GM23338 (cell line): ENCODE data around the gene SLC24A4. TPM values are rescaled to one million over a fixed set of nuclear protein-coding genes. Genes with fewer than 3 reads are reported as not detected.

ENCODE experiments used
- ATAC-seq: fragments of 200-7000 bp; cut with Tn5 transposase; 3 replicates; pipeline ENCODE4 v1.9.1; 2020
- DNase-seq: peaks from one replicate; pipeline ENCODE4 v3.0.0-alpha.2; 2015; ENCODE audit warnings: low spot score
- H2AFZ ChIP-seq: fragments of 200-600 bp; sonication (generic); 2 replicates; pipeline ENCODE4 v1.8.0; 2016; ENCODE audit warnings: antibody characterized with exemption, mild to moderate bottlenecking, moderate library complexity
- H3F3A ChIP-seq: fragments of 200-600 bp; sonication (generic); replicated peaks from 2 replicates; pipeline ENCODE4 v1.8.0; 2017; ENCODE audit warnings: antibody characterized with exemption, mixed run types, low read depth
- H3K27ac ChIP-seq: fragments of 200-600 bp; sonication (generic); 2 replicates; pipeline ENCODE4 v1.6.1; 2016; ENCODE audit warnings: low read depth
- H3K27me3 ChIP-seq: fragments of 200-600 bp; sonication (generic); 2 replicates; pipeline ENCODE4 v1.8.0; 2016; ENCODE audit warnings: mild to moderate bottlenecking, mixed run types, moderate library complexity; ENCODE audit not compliant: insufficient read depth
- H3K36me3 ChIP-seq: fragments of 200-600 bp; sonication (generic); 2 replicates; pipeline ENCODE4 v1.8.0; 2016; ENCODE audit warnings: mild to moderate bottlenecking; ENCODE audit not compliant: insufficient read depth
- H3K4me1 ChIP-seq: fragments of 200-600 bp; sonication (generic); 2 replicates; pipeline ENCODE4 v1.8.0; 2016; ENCODE audit warnings: mild to moderate bottlenecking, moderate library complexity; ENCODE audit not compliant: insufficient read depth
- H3K4me2 ChIP-seq: fragments of 200-600 bp; sonication (generic); 2 replicates; pipeline ENCODE4 v1.7.1; 2017; ENCODE audit warnings: mixed run types
- H3K4me3 ChIP-seq: fragments of 200-600 bp; sonication (generic); 2 replicates; pipeline ENCODE4 v1.6.1; 2016; ENCODE audit warnings: mixed run types
- H3K79me2 ChIP-seq: fragments of 200-600 bp; sonication (generic); replicated peaks from 2 replicates; pipeline ENCODE4 v1.8.0; 2017; ENCODE audit warnings: mild to moderate bottlenecking; ENCODE audit not compliant: insufficient read depth
- H3K9me2 ChIP-seq: fragments of 200-600 bp; sonication (generic); 2 replicates; pipeline ENCODE4 v1.8.0; 2017; ENCODE audit not compliant: insufficient read depth
- H4K20me1 ChIP-seq: fragments of 200-600 bp; sonication (generic); replicated peaks from 2 replicates; pipeline ENCODE4 v1.8.0; 2017; ENCODE audit warnings: mild to moderate bottlenecking; ENCODE audit not compliant: insufficient read depth
- H3K27ac Mint-ChIP-seq: 2 replicates; pipeline ENCODE4 v1.8.0; 2020; ENCODE audit warnings: inconsistent platforms, mild to moderate bottlenecking, moderate library complexity, mixed read lengths
- H3K27me3 Mint-ChIP-seq: 3 replicates; pipeline ENCODE4 v1.8.0; 2022; ENCODE audit warnings: low read depth, mild to moderate bottlenecking, moderate library complexity, mixed read lengths, inconsistent platforms; ENCODE audit not compliant: insufficient read depth, poor library complexity
- H3K36me3 Mint-ChIP-seq: 3 replicates; pipeline ENCODE4 v1.8.0; 2021; ENCODE audit warnings: low read depth, mild to moderate bottlenecking, inconsistent platforms, moderate library complexity, mixed read lengths
- H3K4me1 Mint-ChIP-seq: 3 replicates; pipeline ENCODE4 v1.8.0; 2020; ENCODE audit warnings: mild to moderate bottlenecking, inconsistent platforms, mixed read lengths
- H3K4me3 Mint-ChIP-seq: 3 replicates; pipeline ENCODE4 v1.8.0; 2021; ENCODE audit warnings: moderate library complexity, mild to moderate bottlenecking, inconsistent platforms, mixed read lengths
- H3K9me3 Mint-ChIP-seq: 3 replicates; pipeline ENCODE4 v1.8.0; 2020; ENCODE audit warnings: moderate library complexity, mild to moderate bottlenecking, inconsistent platforms, mixed read lengths
- CREB1 ChIP-seq: fragments of 250-450 bp; sonication (Bioruptor Pico); IDR thresholded peaks from 2 replicates; pipeline ENCODE4 v1.5.0; 2020; ENCODE audit warnings: low read depth, mild to moderate bottlenecking, moderate library complexity
- CTCF ChIP-seq, 2 experiments: fragments of 200-600 bp in 1 of 2; sonication (generic) in 1 of 2; conservative IDR thresholded peaks; 2 replicates each; pipeline versions ENCODE4 v1.5.1 to v1.6.1; 2016 to 2017; ENCODE audit warnings: antibody characterized with exemption in 2 of 2, low read depth in 2 of 2, mild to moderate bottlenecking in 2 of 2, moderate library complexity in 1 of 2
- EZH2 ChIP-seq: fragments of 200-600 bp; sonication (generic); IDR thresholded peaks from one replicate; pipeline ENCODE4 v1.8.0; 2017; ENCODE audit warnings: antibody characterized with exemption, mild to moderate bottlenecking, low read depth; ENCODE audit not compliant: unreplicated experiment
- EZH2phosphoT487 ChIP-seq: fragments of 200-600 bp; sonication (generic); IDR thresholded peaks from one replicate; pipeline ENCODE4 v1.8.1; 2018; ENCODE audit warnings: antibody characterized with exemption; ENCODE audit not compliant: unreplicated experiment
- JUNB ChIP-seq: IDR thresholded peaks from one replicate; pipeline ENCODE4 v1.6.1; 2016; ENCODE audit warnings: antibody characterized with exemption; ENCODE audit not compliant: unreplicated experiment
- NANOG ChIP-seq: IDR thresholded peaks from 2 replicates; pipeline ENCODE4 v1.6.1; 2016; ENCODE audit warnings: antibody characterized with exemption, borderline replicate concordance
- STAT1 ChIP-seq: IDR thresholded peaks from one replicate; pipeline ENCODE4 v1.6.1; 2016; ENCODE audit warnings: antibody characterized with exemption; ENCODE audit not compliant: unreplicated experiment
- ZNF114 ChIP-seq: fragments of 250-450 bp; sonication (Bioruptor Pico); IDR thresholded peaks from 2 replicates; pipeline ENCODE4 v1.5.0; 2020; ENCODE audit warnings: mild to moderate bottlenecking, moderate library complexity
- ZNF331 ChIP-seq: fragments of 250-450 bp; sonication (Bioruptor Pico); IDR thresholded peaks from 2 replicates; pipeline ENCODE4 v1.5.0; 2020; ENCODE audit warnings: low read depth, mild to moderate bottlenecking, moderate library complexity
- polyA plus RNA-seq: library from polyadenylated mRNA; unstranded; fragments of >200 nt; fragmentation: Nextera tagmentation; extraction: Ambion mirVana; gene quantifications from 2 replicates; pipeline ENCODE4 v1.2.1, GENCODE V29; 2016
- total RNA-seq: library from RNA; depleted of rRNA; stranded (reverse); fragments of >200 nt; shearing (Covaris generic); gene quantifications from 2 replicates; pipeline ENCODE4 v1.2.3, GENCODE V29; 2014
- TF ChIP-seq, protein P1 (sequence below): IDR thresholded peaks from one replicate; pipeline ENCODE4 v1.6.1; 2018; ENCODE audit warnings: antibody characterized with exemption; ENCODE audit not compliant: unreplicated experiment
- TF ChIP-seq, protein P2 (sequence below): IDR thresholded peaks from 2 replicates; pipeline ENCODE4 v1.6.1; 2016; ENCODE audit warnings: antibody characterized with exemption

SLC24A4 gene
- total and polyA plus RNA-seq, 2 experiments from 2014 or later, result 0.06 to 0.38 TPM

- TF ChIP-seq CTCF (conservative IDR thresholded peaks at IDR 0.05; ENCODE audit: low read depth in 2 of 2) (no peak), EZH2 (no peak), NANOG (no peak)
Observed at GRCh38 chr14:92519246-92520101, 196.5 kb downstream of the SLC24A4 start (continued).

DNA sequence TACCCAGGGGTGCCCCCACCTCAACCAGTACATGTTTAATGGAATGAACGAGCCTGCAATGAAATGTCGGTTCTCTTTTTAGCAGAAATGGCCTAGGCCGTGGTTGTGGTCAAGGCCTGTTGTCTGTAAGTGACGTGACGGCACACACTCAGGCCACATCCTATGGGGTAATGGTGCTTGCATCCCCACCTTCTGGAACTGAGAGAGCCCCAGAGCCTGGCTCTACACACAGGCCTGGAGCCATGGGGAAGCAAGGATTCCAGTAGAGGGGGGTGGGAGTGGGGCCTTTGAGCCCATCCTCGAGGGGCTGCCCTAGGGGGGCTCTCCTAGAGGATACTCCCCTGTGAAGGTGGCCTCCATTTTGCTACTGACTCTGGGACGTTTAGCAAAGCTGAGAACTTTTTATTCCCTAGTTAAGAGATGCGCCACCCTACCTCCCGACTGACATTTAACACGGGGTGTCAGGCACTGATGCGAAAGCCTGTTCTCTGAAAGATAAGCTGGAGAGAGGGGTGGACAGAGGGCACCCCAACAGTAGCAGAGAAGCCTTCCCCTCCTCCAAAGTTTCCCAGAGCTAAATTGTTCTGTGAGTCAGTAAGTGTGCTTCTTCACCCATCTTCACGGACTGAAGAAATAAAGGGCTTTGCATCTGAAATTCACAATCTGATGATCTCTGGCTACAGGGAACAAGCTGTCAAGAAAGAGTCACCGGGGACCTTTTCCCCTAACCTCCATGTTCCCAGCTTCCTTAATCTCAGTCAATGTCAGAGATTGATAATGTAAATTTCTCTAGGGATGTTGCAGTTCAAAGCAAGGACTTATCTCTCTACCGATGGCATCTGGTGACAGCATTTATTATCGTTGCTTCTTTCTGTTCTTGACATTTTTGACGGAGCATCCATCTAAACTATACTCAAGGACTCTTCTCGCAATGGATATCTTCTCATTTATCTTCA lies 197.4 kb downstream of the SLC24A4 start:
- no peak overlapping the region for H3K4me2 ChIP-seq
- Mint-ChIP-seq H3K27ac (no peak overlapping the region), H3K36me3 (no peaks in the 10 kb centered on the region), H3K9me3 (no peaks in the 10 kb centered on the region), H3K27me3 (peaks cover 16% of the 10 kb centered on the region), H3K4me1 (peaks cover 5% of the 10 kb centered on the region; the same call in 2 of the 3 replicates), H3K4me3 (no peak overlapping the region)
- H4K20me1 ChIP-seq, result no peaks in the 10 kb centered on the region
- H3K9me2 ChIP-seq, result no peaks in the 10 kb centered on the region
- DNase-seq (no peak), ATAC-seq (no peak)
- H3K4me3 ChIP-seq, result no peak overlapping the region
- no peaks in the 10 kb centered on the region for H3F3A ChIP-seq
- no peaks in the 10 kb centered on the region for H3K4me1 ChIP-seq
- H3K27ac ChIP-seq, result no peak overlapping the region
- H3K36me3 ChIP-seq, result no peaks in the 10 kb centered on the region
- peaks cover 8% of the 10 kb centered on the region for H3K27me3 ChIP-seq
- H3K79me2 ChIP-seq, result no peaks in the 10 kb centered on the region
- H2AFZ ChIP-seq, result no peak overlapping the region
- no peak for TF ChIP-seq ZNF331 (CRISPR knock-in tag)
- TF ChIP-seq CREB1 (CRISPR knock-in tag), result no peak
- TF ChIP-seq, protein P1, sequence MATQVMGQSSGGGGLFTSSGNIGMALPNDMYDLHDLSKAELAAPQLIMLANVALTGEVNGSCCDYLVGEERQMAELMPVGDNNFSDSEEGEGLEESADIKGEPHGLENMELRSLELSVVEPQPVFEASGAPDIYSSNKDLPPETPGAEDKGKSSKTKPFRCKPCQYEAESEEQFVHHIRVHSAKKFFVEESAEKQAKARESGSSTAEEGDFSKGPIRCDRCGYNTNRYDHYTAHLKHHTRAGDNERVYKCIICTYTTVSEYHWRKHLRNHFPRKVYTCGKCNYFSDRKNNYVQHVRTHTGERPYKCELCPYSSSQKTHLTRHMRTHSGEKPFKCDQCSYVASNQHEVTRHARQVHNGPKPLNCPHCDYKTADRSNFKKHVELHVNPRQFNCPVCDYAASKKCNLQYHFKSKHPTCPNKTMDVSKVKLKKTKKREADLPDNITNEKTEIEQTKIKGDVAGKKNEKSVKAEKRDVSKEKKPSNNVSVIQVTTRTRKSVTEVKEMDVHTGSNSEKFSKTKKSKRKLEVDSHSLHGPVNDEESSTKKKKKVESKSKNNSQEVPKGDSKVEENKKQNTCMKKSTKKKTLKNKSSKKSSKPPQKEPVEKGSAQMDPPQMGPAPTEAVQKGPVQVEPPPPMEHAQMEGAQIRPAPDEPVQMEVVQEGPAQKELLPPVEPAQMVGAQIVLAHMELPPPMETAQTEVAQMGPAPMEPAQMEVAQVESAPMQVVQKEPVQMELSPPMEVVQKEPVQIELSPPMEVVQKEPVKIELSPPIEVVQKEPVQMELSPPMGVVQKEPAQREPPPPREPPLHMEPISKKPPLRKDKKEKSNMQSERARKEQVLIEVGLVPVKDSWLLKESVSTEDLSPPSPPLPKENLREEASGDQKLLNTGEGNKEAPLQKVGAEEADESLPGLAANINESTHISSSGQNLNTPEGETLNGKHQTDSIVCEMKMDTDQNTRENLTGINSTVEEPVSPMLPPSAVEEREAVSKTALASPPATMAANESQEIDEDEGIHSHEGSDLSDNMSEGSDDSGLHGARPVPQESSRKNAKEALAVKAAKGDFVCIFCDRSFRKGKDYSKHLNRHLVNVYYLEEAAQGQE, result no peak
- TF ChIP-seq STAT1, result no peak
- TF ChIP-seq ZNF114 (CRISPR knock-in tag), result no peak
- TF ChIP-seq EZH2, result no peak
- TF ChIP-seq, protein P2, sequence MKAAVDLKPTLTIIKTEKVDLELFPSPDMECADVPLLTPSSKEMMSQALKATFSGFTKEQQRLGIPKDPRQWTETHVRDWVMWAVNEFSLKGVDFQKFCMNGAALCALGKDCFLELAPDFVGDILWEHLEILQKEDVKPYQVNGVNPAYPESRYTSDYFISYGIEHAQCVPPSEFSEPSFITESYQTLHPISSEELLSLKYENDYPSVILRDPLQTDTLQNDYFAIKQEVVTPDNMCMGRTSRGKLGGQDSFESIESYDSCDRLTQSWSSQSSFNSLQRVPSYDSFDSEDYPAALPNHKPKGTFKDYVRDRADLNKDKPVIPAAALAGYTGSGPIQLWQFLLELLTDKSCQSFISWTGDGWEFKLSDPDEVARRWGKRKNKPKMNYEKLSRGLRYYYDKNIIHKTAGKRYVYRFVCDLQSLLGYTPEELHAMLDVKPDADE, result no peak
- no peak for TF ChIP-seq CTCF (conservative IDR thresholded peaks at IDR 0.05; ENCODE audit: low read depth in 2 of 2)
- TF ChIP-seq JUNB, result no peak
- no peak for TF ChIP-seq EZH2phosphoT487
- no peak for TF ChIP-seq NANOG
